ENCODE measurements around the gene BMP15. TPM values are rescaled to one million over a fixed set of nuclear protein-coding genes. Genes with fewer than 3 reads are reported as not detected.

The BMP15 gene
- not detected for total RNA-seq

DNA sequence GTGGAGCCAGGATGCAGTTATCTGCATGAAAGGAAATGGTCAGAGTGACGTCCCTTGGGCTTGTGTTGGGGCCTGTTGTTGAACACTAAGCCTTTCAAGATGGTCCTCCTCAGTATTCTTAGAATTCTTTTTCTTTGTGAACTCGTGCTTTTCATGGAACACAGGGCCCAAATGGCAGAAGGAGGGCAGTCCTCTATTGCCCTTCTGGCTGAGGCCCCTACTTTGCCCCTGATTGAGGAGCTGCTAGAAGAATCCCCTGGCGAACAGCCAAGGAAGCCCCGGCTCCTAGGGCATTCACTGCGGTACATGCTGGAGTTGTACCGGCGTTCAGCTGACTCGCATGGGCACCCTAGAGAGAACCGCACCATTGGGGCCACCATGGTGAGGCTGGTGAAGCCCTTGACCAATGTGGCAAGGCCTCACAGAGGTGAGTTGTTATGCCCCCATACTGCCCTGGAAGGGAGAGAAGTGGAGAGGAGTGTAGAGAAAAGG lies at the start of gene BMP15:
Gene BMP15, plus strand, starts transcription at position 51 of the 492 bp plus-strand sequence. Its CDS starts 49 bp downstream, at position 100.
- no peak for DNase-seq (ENCODE audit: low spot score)
- no peak for ATAC-seq
- intact Hi-C loops (cut with DNase I): no loop called here

DNA sequence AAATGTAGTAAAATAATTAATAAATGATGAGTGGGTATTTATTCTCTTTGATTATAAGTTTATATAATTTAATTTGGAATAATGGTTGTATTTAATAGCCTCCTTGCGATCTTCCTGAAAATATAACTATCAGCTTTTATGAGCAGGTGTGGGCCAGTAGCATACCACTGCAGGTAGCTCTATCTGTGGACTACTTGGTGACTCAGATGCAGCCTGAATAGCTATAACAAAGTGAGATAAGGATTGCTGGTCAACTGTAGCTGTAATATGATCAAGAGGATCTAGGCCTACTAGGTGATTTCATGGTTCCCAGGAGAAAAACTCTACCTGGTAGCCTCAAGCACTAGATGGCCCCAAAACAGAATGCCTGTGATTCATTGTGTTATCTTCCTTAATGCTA lies 47.1 kb upstream of the BMP15 start:
- DNase-seq (ENCODE audit: low spot score): no peak
- intact Hi-C loops (cut with DNase I): no loop called here
- ATAC-seq: no peak

DNA sequence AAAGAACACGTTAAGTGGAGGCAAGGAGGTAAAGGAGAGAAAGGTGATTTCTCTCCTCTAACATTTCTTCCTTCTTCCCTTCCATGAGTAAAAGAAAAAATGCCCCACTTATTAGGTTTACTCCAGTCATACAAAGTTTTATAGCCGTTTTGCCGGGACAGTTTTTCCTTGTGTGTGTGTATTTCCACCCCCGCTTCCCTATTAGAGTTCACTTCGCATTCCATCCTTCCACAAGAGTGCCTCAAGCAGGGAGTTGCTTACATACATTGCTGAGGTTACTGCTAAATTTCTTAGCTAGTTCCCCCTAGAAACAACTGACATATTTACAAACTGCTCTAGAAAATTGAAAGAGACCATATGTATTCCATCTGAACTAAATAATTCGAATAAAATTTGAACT lies 45.2 kb upstream of the BMP15 start:
- intact Hi-C loops (cut with DNase I): no loop called here
- ATAC-seq: no peak
- DNase-seq (ENCODE audit: low spot score): no peak

DNA sequence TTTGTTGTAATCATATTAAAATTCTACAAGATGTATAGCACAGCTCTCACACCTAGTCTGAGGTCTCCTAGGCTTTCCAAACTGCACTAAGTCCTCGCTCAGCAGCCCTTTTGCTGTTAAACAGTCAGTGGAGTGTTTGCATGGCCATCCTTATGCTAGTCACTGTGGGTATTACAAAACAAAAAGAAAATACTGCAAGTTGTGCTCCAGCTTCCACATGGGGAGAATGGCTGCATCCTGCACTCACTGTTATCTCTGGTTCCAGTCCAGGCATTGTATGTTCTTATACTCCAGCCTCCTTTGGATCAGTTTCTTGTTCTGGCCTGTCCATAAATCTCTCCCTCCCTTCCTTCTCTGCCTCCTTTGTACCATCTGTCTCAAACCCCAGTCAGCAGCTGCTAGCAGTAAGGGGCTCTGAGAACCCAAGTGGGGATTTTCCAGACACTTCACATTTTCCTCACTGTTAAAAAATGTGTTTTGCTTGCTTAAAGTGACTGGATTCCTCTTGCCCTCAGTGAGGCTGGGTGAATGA lies 38.5 kb upstream of the BMP15 start:
- intact Hi-C loops (cut with DNase I): no loop called here
- DNase-seq (ENCODE audit: low spot score): no peak
- ATAC-seq: peak; percentile 74

DNA sequence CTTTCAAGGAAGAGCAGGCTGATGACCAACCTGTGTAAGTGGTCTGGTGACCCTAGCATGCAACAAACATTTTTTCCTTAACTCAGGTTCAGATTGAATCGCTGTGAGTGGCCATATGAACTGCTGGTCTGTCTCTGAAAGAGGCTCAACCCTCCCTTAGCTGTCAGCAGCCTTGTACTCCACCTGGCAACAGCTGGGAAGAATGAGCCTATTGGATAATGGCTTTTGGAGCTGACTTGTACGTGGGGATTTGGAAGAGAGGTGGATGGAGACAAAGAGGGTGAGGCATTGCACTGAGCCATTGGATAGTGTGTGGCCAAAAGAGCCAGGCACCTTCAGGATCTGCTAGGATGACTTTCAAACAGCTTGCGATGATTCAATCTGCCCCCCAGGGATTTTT lies 35.7 kb upstream of the BMP15 start:
- ATAC-seq (no peak), DNase-seq (ENCODE audit: low spot score) (no peak)
- intact Hi-C loops (cut with DNase I): no loop called here

DNA sequence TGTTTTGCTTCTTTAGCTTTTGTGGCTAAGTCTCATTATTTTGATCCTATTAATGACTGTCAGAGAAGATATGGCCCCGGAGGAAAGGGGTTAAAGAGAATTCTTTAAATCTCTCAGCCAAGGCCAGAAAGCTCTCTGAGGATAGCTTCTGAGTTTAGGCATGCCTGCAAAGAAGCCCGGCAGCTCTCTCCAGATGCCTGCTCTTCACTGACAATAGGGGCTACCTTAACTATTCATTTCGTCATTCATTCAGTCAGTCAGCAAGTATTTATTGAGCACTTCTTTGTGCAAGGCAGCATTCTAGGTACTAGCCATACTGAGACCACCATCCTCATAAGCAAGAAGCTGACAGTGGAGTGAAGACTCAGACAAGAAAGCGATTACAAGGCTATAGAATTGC lies 34.0 kb upstream of the BMP15 start:
- DNase-seq (ENCODE audit: low spot score) (no peak), ATAC-seq (no peak)
- intact Hi-C loops (cut with DNase I): no loop called here

DNA sequence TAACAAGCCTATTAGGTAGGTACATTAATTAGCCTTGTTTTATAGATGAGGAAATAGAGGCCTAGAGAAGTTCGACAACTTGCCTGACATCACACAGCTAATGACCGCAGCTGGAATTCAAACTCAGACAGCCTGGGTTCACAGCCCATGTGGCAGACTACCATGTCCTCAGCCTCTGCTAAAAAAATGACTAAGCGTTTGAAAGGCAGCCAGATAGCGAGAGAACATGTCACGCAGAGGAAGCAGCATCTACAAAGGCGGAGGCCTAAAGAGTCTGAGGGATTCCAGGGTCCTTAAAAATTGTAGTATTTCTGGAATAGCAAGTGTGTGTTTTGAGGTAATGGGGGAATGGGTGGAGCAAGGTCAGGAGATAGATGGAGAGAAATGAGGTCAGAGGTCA lies 33.2 kb upstream of the BMP15 start:
- DNase-seq (ENCODE audit: low spot score) (no peak), ATAC-seq (no peak)
- intact Hi-C loops (cut with DNase I): no loop called here

DNA sequence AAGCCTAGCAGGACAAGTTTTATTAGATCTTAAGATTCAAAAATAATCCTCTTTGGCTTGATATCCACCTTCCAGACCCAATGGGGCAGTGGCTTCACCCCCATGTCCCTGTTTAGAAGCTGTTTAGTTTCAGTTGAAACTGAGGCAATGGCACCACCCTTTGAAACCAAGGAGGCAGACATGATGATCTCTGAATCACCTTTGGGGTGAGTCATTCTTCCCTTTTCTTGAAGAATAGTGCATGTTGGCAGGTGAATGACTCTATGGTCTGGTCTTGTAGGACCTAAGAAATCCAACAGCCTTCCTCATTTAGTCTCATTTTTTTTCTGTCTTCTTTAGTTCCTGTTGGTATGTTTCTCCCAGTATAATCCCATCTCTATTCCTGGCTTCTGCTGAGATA lies 29.5 kb upstream of the BMP15 start:
- no peak for ATAC-seq
- intact Hi-C loops (cut with DNase I): no loop called here
- DNase-seq (ENCODE audit: low spot score): no peak

DNA sequence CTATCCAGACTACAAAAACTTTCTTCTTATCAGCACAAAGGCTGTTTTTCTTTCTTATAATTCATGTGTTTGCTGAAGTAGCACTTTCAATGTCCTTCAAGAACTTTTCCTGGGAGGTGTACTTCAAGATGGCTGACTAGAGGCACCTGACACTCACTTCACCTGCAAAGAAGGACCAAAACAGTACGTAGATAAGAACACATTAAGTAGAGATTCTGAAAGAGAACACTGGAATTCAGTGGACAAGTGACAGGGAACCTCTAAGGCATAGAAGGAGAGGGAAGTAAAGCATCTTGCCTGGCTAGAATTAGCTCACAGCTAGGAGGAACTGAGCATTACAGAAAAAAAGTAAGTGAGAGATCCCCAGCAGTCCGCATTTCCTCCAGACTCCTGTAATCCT lies 21.7 kb upstream of the BMP15 start:
- DNase-seq (ENCODE audit: low spot score) (no peak), ATAC-seq (no peak)
- intact Hi-C loops (cut with DNase I): no loop called here

DNA sequence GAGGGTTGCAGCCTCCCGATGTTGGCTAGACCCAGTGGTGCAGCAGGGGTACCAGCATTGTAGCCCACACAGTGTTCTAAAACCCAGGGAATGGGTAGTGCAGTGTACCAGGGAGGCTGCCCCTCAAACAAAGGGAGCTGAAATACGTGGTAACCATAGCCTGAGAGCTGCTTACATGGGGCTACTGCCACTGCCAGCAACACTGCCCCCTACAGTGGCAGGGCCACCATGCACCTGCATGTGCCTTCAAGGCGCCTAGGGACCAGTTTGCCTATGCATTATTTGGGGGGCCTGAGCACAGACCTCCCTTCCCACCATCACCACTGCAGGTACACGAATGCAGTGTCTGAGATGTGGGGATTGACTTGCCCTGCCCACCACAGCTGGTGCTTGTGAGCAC lies 21.0 kb upstream of the BMP15 start:
- ATAC-seq: no peak
- no peak for DNase-seq (ENCODE audit: low spot score)
- intact Hi-C loops (cut with DNase I): no loop called here

DNA sequence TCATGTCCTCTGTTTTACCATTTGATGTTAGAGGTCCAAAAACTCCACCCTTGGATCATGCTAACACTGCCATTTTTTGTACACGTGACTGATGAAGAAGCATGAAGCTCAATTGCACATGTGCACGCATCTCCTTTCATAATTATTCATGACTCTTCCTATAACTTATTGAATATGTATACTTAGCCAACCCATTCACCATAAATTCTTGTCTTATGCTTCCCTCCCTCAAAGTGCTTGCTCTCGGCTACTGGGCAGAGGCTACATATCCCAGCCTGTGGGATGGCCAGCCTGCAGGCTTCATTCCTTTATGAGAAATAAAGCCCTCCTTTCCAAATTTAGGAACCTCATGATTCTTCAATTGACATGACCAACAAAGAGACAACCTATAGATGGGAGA lies 17.5 kb upstream of the BMP15 start:
- no peak for ATAC-seq
- intact Hi-C loops (cut with DNase I): no loop called here
- DNase-seq (ENCODE audit: low spot score): no peak

DNA sequence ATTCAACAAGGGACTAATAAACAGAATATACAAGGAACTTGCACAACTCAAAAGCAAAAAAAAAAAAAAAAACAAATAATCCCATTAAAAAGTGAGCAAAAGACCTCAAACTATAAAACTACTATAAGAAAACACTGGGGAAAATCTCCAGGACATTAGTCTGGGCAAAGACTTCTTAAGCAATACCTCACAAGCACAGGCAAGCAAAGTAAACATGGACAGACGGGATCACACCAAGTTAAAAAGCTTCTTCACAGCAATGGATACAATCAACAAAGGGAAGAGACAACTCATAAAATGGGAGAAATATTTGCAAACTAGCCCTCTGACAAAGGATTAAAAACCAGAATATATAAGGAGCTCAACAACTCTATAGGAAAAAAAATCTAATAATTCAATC lies 17.1 kb upstream of the BMP15 start:
- no peak for ATAC-seq
- intact Hi-C loops (cut with DNase I): no loop called here
- DNase-seq (ENCODE audit: low spot score): no peak

DNA sequence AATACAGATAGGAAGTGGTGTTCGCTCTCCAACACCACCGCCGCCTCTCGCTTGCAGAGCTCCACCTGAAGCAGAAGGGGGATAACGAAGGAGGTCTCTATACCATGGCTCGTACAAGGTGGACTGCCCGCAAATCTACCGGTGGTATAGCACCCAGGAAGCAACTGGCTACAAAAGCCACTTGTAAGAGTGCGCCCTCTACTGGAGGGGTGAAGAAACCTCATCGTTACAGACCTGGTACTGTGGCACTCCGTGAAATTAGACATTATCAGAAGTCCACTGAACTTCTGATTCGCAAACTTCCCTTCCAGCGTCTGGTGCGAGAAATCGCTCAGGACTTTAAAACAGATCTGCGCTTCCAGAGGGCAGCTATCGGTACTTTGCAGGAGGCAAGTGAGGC lies 5.2 kb upstream of the BMP15 start:
- no peak for DNase-seq (ENCODE audit: low spot score)
- intact Hi-C loops (cut with DNase I): no loop called here
- ATAC-seq: no peak

DNA sequence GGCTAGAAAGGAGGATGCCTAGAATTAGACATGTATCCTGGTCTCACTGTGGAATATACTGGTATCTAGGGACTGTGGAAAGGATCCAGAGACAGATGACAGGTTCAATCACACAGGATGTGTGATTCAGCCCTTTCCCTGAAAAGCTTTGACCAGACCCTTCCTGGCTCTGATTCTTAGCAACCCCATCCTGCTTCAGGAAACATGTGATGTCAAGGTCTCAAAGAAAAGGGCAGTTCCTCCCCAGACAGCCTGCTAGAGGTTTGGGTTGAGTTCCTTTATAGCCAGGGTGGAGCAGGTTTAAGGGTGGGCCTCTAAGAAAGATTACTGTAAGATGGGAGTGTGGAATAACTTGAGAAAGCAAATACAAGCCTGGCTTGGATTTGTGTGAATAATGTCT lies 3.0 kb downstream of the BMP15 start:
- no peak for ATAC-seq
- DNase-seq (ENCODE audit: low spot score): no peak
- intact Hi-C loops (cut with DNase I): no loop called here

DNA sequence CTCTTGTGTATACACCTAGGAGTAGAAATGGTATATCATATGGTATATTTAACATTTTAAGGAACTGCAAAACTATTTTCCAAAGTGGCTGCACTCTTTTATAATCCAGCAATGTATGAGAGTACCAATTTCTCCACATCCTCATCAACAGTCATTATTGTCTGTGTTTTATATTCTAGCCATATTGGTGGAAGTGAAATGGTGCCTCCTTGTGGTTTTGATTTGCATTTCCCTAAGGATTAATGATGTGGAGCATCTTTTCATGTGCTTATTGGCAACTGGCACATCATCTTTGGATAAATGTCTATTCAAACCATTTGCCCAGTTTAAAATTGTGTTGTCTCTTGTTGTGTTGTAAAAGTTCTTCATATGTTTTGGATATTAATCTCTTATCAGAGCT lies 9.6 kb downstream of the BMP15 start:
- intact Hi-C loops (cut with DNase I): no loop called here
- DNase-seq (ENCODE audit: low spot score) (no peak), ATAC-seq (no peak)

DNA sequence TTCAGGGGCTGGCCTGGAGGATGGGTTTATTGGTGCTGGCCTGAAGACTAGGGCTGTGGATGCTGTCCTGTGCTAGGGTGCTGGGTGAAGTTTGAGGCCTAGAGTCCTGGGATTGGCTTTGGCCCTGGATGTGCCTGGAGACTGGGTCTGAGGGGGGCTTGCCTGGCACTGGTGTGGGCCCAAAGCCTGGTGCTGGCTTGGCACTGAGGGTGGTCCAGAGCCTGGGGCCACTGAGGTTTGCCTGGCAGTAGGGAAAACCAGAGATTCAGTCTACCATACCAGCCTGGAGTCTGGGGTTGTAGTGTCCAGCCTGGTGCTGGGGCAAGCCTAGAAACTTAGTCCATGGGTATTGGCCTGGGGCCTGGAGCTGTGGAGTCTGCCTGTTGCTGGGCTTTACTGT lies 16.6 kb downstream of the BMP15 start:
- no peak for ATAC-seq
- intact Hi-C loops (cut with DNase I): no loop called here
- no peak for DNase-seq (ENCODE audit: low spot score)

DNA sequence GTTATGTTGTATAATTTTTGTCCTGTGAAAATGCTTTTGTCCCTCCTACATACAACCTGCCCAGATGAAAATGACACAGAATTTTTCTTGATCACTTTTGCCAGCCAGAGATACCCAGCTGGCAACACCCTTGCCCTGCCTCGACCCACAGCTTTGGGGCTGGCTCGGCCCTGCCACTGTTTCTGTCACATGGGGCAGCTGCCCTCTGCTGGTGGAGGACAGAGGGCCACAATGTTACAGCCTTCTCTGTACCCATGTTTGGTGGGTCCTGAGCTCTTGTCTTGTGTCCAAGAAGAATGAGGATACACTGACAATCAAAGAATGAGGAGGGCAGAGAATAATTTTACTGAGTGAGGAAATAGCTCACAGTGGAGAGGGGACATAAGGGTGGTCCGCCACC lies 31.1 kb downstream of the BMP15 start:
- ATAC-seq (no peak), DNase-seq (ENCODE audit: low spot score) (no peak)
- intact Hi-C loops (cut with DNase I): no loop called here

DNA sequence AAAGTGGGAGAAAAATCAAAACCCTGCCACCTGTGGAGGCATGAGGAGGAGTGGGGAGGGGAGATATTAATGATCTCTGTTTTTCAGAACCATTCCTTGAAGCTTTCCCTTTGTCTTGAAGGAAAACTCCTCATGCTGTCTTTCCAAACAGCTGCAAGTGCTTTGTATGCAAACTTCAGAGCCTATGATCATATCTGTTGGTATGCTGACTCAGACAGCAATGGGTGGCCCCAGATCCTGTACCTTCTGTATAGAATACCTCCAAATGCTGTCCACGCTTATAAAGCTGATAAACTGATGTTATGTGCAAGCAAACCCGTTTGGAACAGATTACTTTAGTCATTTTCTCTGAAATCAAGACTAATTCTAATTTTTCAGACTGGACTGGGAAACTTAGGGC lies 31.9 kb downstream of the BMP15 start:
- no peak for ATAC-seq
- intact Hi-C loops (cut with DNase I): no loop called here
- DNase-seq (ENCODE audit: low spot score): no peak

DNA sequence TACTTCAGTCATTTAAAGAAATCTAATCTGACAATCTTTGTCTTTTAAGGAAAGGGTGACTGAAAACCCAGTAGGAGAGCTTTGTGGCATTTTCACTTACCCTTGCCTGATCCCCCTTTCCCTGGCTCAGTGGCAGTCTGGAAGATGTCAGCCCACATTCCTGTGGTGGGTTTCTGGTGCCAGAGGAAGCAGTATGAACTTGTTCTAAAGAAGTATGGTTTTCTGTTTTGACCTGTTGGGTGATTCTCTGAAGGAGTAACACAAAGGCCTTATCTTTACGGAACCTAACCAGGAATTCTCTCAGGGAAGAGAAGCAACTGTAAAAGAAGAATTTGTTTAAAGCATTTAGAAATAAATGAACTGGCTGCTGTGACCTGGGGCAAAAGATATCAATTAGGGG lies 41.9 kb downstream of the BMP15 start:
- intact Hi-C loops (cut with DNase I): no loop called here
- ATAC-seq (no peak), DNase-seq (ENCODE audit: low spot score) (no peak)

DNA sequence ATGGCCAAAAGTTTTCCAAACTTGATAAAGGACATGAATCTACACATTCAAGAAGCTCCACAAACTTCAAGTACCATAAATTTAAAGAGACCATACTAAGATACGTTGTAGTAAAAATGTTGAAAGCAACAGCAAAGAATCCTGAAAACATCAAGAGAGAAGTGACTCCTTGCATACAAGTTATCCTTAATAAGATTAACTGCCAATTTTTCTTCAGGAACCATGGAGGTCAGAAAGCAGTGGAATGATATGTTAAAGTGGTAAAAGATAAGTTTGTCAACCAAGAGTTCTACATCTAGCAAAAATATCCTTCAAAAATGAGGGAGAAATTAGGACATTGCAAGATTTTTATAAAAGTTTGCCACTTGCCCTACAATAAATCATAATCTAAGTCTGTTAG lies 43.3 kb downstream of the BMP15 start:
- DNase-seq (ENCODE audit: low spot score) (no peak), ATAC-seq (no peak)
- intact Hi-C loops (cut with DNase I): no loop called here

DNA sequence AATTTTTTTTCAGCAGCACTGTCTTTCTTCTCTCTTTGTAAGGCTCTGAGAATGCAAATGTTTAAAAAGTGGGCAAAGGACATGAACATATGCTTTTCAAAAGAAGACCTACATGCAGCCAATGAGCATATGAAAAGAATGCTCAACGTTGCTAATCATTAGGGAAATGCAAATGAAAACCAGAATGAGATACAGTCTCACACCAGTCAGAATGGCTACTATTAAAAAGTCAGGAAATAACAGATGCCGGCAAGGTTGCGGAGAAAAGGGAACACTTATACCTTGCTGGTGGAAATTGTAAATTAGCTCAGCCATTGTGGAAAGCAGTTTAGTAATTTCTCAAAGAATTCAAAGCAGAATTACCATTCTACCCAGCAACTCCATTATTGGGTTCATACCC lies 51.6 kb downstream of the BMP15 start:
- intact Hi-C loops (cut with DNase I): no loop called here
- ATAC-seq (no peak), DNase-seq (ENCODE audit: low spot score) (no peak)

DNA sequence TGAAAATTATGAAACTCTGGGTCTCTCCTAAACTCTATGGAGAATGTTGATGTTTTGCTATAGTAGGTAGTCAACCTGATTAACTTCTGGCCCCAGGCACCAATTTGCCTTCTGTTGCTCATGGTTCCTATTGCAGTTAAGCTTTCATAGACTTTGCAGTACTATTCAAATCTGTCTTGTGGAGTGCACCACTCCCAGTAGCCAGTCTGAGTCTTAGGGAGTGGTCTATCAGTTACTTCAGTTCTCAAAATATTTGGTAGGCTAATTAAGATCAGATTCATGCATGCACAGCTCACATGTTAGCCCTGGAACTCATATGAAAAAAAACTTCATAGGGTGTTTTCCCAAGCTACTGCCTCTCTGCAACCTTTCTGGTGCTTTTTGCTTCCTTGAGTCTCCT lies 53.3 kb downstream of the BMP15 start:
- DNase-seq (ENCODE audit: low spot score) (no peak), ATAC-seq (no peak)
- intact Hi-C loops (cut with DNase I): no loop called here

Measured in sciatic nerve (tissue), 2 donors.